ENCODE measurements around the gene LY6G5B.
"Not testable (repeated sequence)": the region's sequence is repeated elsewhere in the genome, so short reads cannot be mapped to it uniquely, and the experiment has no call there.

Gene LY6G5B

DNA sequence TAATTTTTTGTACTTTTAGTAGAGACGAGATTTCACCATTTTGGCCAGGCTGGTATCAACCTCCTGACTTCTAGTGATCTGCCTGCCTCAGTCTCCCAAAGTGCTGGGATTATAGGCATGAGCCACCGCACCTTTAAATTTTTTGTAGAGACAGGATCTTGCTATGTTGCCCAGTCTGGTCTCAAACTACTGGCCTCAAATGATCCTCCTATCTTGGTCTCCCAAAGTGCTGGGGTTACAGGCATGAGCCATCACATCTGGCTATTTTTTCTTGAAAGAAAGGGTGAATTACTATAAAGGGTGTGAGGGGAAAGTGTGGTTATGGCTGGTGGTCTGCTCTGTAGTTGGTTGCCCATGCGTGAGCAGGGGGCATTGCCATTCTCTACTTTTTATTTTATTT lies 38.4 kb downstream of the LY6G5B start:
- TF ChIP-seq EZH2 (optimal IDR thresholded peaks at IDR 0.05; ENCODE audit: low read depth, low read length) (no peak), EZH2phosphoT487 (IDR thresholded peaks at IDR 0.05; ENCODE audit: low read length) (no peak)
- TF ChIP-seq, protein P1, sequence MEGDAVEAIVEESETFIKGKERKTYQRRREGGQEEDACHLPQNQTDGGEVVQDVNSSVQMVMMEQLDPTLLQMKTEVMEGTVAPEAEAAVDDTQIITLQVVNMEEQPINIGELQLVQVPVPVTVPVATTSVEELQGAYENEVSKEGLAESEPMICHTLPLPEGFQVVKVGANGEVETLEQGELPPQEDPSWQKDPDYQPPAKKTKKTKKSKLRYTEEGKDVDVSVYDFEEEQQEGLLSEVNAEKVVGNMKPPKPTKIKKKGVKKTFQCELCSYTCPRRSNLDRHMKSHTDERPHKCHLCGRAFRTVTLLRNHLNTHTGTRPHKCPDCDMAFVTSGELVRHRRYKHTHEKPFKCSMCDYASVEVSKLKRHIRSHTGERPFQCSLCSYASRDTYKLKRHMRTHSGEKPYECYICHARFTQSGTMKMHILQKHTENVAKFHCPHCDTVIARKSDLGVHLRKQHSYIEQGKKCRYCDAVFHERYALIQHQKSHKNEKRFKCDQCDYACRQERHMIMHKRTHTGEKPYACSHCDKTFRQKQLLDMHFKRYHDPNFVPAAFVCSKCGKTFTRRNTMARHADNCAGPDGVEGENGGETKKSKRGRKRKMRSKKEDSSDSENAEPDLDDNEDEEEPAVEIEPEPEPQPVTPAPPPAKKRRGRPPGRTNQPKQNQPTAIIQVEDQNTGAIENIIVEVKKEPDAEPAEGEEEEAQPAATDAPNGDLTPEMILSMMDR (IDR thresholded peaks at IDR 0.05; ENCODE audit: low read length), result no peak
- DNase-seq, result no peak
- Histone ChIP-seq H4K20me1 (ENCODE audit: insufficient read depth, low read length) (no peaks in the 10 kb centered on the region), H3K79me2 (ENCODE audit: low read length) (no peaks in the 10 kb centered on the region), H3K36me3 (replicated peaks; ENCODE audit: insufficient read depth, low read length) (no peaks in the 10 kb centered on the region), H3K4me1 (ENCODE audit: low read length) (0 out of 2 replicates have a peak, but pooled peaks cover 5% of the 10 kb centered on the region), H3K9ac (ENCODE audit: low read length) (no peak overlapping the region), H3K9me2 (replicated peaks; ENCODE audit: insufficient read depth, low read length) (no peaks in the 10 kb centered on the region), H2AFZ (ENCODE audit: low read length) (no peak overlapping the region), H3K4me2 (ENCODE audit: low read depth, low read length) (no peak overlapping the region), H3K4me3 (ENCODE audit: low read length) (no peak overlapping the region), H3K27ac (ENCODE audit: low read length) (no peak overlapping the region), H3K27me3 (replicated peaks; ENCODE audit: insufficient read depth, low read length) (no peaks in the 10 kb centered on the region; the same call in 1 of the 2 replicates), H3K9me3 (replicated peaks; ENCODE audit: insufficient read depth, low read length) (no peaks in the 10 kb centered on the region), H3F3A (ENCODE audit: insufficient read depth, low read length) (no peaks in the 10 kb centered on the region)

DNA sequence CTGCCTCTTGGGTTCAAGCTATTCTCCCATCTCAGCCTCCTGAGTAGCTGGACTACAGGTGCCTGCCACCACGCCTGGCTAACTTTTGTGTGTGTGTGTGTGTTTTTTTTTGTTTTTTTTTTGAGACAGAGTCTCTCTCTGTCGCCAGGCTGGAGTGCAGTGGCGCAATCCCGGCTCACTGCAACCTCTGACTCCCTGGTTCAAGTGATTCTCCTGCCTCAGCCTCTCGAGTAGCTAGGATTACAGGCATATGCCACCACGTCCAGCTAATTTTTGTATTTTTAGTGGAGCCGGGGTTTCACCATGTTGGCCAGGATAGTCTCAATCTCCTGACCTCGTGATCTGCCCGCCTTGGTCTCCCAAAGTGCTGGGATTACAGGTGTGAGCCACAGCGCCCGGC lies 39.4 kb downstream of the LY6G5B start:
- H3K36me3 ChIP-seq (replicated peaks; ENCODE audit: insufficient read depth, low read length); H3K9me3 ChIP-seq (replicated peaks; ENCODE audit: insufficient read depth, low read length); H3K27me3 ChIP-seq (replicated peaks; ENCODE audit: insufficient read depth, low read length); H3K9ac ChIP-seq (ENCODE audit: low read length); H3K4me2 ChIP-seq (ENCODE audit: low read depth, low read length); H3K79me2 ChIP-seq (ENCODE audit: low read length); H4K20me1 ChIP-seq (ENCODE audit: insufficient read depth, low read length); DNase-seq; H3K9me2 ChIP-seq (replicated peaks; ENCODE audit: insufficient read depth, low read length); H3K4me3 ChIP-seq (ENCODE audit: low read length); H3K27ac ChIP-seq (ENCODE audit: low read length); H2AFZ ChIP-seq (ENCODE audit: low read length); H3K4me1 ChIP-seq (ENCODE audit: low read length); H3F3A ChIP-seq (ENCODE audit: insufficient read depth, low read length): not testable (repeated sequence)

DNA sequence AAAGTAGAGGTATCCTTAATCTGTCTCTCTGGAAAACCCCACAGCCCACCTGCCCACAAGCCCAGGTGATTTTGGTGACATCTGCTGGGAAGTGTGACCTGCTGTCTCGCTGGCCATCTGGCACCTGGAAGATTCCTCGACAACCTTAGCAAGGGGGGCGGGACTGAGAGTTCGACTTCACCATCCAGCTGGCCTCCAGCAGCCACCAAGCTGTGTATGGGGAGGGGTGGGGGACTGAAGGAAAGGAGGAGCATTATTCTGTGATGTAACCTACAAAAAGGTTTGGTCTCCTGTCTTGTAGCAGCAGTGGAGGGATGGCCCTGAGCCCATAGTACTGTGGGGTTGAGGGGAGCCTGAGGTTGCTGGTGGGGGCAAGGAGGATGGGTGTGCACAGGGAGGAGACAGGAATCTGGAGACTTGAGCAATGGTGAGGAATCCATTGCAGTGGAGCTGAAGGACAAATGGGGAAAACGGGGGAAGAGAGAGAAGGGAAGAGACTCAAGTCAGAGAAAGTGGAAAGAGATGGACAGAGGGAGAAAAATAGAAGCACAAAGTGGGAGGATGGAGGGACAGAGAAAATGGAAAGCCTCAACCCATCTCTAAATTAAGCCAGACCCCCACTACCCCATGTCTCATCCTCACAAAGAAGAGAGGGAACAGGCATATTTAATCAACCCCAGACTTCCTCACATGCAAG lies 40.9 kb downstream of the LY6G5B start:
- H3K4me1 ChIP-seq (ENCODE audit: low read length), result 0 out of 2 replicates have a peak, but pooled peaks cover 5% of the 10 kb centered on the region

More for the DNA sequence above, 40.9 kb downstream of the LY6G5B start:
- Histone ChIP-seq H3K9me2 (replicated peaks; ENCODE audit: insufficient read depth, low read length) (no peaks in the 10 kb centered on the region), H3K36me3 (replicated peaks; ENCODE audit: insufficient read depth, low read length) (no peaks in the 10 kb centered on the region), H3F3A (ENCODE audit: insufficient read depth, low read length) (no peaks in the 10 kb centered on the region), H3K9me3 (replicated peaks; ENCODE audit: insufficient read depth, low read length) (no peaks in the 10 kb centered on the region), H2AFZ (ENCODE audit: low read length) (no peak overlapping the region), H3K9ac (ENCODE audit: low read length) (no peak overlapping the region), H3K4me3 (ENCODE audit: low read length) (no peak overlapping the region), H3K79me2 (ENCODE audit: low read length) (no peaks in the 10 kb centered on the region), H3K4me2 (ENCODE audit: low read depth, low read length) (no peak overlapping the region), H4K20me1 (ENCODE audit: insufficient read depth, low read length) (no peaks in the 10 kb centered on the region), H3K27ac (ENCODE audit: low read length) (no peak overlapping the region), H3K27me3 (replicated peaks; ENCODE audit: insufficient read depth, low read length) (no peaks in the 10 kb centered on the region; the same call in 1 of the 2 replicates)
- TF ChIP-seq, protein P1 (IDR thresholded peaks at IDR 0.05; ENCODE audit: low read length), result no peak
- no peak for TF ChIP-seq EZH2phosphoT487 (IDR thresholded peaks at IDR 0.05; ENCODE audit: low read length)
- no peak for TF ChIP-seq EZH2 (optimal IDR thresholded peaks at IDR 0.05; ENCODE audit: low read depth, low read length)
- no peak for DNase-seq
